Stimulated activated CD8-positive, alpha-beta memory T cell treated with anti-CD3 and anti-CD28 coated beads, Interleukin-4, amount 100 ng/mL, for 48 hours (primary cell): ENCODE results near the gene TMEM51.

Experiments
- DNase-seq: peaks from one replicate; pipeline ENCODE4 v3.0.0-alpha.2; 2020

TMEM51 gene

DNA sequence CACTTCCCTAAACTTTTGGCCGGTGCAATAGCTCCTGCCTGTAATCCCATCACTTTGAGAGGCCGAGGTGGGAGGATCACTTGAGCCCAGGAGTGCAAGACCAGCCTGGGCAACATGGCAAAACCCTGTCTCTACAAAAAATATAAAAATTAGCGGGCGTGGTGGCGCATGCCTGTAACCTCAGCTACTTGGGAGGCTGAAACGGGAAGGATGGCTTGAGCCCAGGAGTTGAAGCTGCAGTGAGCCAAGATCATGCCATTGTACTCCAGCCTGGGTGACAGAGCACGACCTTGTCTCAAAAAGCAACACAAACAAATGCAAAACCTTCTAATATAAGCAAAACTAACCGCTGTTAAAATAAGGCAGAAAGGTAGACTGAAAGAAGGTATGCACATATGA is 25.9 kb downstream of the TMEM51 start:
- no peak for DNase-seq

DNA sequence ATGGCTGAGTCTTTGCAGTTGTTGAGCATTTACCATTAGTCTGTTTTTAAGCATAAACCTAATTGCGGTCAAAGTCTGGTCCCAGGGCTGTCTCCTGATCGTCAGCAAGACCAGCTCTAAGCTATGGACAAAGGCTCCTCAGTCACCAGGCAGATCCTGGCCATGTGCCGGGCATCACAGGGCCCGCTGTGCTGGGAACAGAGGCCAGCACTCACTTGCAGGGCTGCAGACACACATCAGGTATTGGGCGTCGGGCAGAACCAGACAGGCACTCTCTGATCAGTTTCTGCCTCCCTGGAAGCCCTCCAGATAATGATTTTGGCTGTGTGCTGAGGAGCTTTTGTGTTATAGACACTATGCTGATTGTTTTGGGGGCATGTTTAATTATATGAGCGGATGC is 26.6 kb downstream of the TMEM51 start:
- DNase-seq, result no peak

DNA sequence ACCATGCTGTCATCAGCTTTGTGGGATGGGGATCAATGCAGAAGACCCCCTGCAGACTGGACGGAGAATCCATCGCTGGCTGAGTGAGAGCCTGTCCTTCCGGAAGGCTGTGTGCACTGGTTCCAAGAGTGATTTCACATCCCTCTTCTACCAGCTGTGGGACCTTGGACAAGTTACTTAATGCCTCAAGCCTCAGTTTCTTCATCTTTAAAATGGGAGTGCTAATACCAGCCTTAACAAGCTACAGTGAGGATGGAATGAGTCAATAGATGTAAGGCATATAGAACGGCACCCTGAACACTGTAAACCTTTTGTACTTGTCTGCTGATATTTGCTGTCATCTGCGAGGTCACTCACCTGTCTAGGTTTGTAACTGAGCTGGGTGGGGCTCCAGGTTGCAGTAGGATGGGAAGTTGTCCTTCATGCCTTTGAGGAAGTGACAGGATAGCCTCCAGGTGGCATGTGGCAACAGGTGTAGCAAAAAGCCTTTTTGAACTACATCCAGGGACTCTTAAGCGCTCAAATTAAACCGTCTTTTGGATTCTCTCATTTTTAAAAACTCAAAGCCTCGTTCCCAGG is 27.5 kb downstream of the TMEM51 start:
- no peak for DNase-seq

DNA sequence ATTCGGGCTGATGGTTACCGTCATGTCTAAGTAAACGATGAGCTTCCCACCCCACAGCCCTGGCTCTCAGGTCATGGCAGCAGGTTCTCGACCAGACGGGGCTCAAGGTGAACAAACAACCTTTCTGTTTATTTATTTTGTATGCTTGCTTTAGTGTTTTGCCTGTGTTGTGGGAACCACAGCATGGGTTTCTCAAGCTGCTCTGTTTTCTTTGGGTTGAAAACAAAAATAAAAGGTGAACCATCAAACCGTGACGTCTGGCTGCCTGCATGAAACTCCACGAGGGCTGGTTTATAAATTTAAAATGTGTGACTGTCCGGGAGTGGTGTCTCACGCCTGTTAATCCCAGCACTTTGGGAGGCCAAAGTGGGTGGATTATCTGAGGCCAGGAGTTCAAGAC is 28.0 kb downstream of the TMEM51 start:
- DNase-seq, result no peak

DNA sequence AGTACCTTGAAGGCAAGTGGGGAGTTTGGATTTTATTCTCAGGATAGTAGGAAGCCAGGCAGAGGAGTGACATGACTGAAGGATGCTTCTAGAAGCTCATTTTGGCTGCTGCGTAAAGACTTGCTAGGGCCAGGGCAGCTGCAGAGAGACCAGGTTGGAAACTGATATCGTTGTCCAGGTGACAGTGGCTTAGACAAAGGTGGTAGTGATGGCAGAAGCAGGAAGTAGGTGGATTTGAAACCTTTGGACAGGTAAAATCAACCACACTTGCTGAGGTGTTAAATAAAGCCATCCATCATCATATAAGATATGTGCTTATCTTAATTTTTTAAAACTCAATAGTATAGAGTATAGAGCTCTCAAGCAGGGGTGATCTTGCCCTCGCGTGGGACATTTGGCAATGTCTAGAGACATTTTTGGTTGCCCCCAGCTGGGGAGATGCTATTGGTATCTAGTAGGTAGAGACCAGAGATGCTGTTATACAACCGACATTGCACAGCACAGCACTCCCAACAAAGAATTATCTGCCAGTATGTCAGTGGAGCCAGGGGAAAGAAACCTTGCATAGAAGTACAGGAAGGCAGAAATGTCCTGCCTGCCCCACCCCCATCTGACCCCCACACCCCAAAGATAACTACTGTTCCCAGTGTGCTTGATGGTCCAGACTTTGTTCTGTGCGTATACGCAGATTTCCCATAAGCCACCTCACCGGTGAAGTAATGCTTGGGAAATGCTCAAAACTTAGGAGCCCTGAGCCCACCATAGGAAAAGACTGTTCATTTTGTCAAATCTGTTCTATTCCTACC is 31.1 kb downstream of the TMEM51 start:
- DNase-seq, result no peak

DNA sequence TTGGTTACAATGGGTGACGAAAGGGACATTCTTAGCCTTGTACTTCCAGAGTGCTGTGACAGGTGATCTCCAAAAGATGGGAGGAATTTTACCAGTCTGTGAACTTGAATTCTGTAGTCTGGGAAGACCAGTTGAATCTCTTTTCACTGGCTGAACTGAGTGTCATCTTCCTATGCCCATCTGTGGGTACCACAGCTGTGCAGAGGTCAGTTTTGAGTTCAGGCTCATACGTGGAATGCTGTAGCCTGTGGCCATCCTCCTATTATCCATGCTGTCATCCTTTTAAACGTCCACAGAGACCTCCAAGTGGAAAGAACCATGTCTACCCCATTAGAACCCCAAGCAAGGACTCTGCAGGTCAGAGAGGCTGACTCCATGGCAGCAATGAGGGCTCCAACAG is 32.1 kb downstream of the TMEM51 start:
- DNase-seq, result no peak

DNA sequence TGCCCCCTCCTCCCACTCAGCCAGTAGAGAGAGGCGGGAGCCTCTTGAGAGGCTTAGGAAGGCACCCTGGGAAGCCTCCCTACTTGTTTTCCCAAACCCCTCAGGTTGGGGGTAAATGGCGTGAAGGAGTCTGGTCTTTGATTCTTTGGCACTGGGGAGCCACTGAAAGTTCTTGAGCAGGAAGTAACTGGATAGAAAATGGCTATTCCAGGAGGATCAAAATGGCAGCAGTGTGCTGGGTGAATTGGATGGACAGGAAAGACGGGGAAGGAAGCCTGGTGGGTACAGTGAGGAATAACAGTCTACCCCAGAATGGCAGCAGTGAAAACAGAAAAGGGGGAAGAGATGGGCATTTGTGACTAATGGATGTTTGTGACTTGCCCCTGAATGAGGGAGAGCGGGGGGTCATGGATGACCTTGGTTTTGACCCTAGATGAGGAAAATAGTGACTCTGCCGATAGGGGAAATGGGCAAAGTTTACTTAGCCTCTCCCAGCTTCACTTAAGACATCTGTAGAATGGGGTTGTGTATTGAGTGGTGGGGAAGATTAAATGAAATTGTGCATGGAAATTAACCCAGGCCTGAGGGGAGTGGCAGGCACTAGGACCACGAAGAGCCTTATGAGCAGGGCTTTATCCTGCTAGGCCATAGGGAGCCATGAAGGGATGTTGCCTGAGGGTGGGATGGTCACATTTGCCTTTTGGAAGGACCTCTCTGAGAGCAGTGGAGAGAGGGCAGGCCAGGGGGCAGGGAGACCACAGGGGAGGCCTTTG is 32.7 kb downstream of the TMEM51 start:
- no peak for DNase-seq

DNA sequence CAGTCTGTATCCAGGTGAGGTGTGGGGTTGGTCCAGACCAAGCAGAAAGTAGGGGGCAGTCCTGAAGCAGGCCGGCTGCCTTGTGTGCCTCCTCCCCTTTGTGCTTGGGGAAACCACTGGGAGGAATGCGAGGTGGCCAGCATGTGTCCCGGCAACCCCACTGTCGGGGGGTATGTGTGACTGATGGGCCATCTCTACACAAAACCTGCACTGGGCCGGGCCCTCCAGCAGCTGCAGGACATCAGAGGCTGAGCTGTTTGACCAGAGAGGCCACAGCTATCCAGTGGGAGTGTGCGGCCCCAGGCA is 33.3 kb downstream of the TMEM51 start:
- DNase-seq, result no peak

DNA sequence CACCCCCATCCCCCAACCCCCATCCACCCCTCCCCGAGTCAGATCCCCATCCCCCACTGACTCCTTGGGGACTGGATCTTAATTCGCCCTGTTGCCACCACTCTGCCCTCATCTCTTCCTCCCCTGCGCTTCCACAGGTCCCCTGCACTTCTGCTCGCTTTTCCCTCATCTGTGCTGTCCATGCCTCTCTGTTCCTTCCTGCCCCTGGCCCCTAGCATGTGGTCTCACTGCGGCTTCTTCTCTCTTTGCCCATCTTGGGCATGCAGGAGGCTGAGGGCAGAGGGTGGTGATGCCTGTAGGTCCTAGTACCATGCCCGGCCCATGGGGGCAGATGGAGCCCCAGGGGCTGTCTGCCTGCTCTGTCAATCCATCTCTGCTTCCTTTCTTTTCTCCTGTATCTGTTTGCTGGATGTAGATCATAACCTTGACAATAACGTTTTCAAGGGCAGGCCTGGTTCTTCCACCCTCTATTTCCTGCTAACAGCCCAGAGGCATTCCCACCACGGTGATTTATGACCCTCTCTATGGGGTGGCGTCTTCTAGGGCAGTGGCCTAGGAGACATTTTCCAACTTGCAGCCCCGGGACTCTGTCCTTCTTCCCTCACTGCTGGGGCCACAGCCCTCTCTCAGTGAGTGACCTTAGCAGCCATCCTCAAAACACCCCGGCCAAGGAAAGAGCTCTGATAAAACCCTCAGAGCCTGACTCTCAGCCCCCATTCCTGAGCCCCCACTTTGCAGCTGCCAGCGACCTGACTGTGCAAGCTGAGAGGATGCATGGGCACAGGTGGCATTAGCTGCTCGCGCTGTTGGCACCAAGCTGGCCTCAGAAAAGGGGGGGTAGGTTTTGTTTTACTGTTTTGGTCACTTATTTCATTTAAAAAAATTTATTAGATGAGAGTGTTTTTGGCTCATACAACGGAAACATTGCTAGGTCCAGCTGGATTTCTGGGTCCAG is 33.9 kb downstream of the TMEM51 start:
- DNase-seq, result no peak

DNA sequence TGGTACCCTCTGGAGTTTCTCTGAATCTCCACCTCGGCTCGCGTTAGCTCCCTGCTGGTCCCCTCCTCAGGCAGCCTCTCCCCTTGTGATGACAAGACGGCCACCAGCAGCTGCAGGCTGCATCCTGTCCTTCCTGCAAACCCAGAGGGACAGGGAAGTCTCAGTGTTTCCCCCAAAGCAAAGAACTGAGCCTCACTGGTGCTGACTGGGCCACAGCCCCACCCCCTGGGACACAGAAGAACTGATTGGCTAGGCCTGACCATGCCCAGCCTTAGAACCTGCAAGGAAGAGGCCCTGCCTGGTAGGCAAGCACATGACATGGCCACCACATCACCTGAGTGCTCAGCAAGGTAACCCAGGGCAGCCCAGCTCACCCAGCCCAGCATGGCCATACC is 34.6 kb downstream of the TMEM51 start:
- no peak for DNase-seq

DNA sequence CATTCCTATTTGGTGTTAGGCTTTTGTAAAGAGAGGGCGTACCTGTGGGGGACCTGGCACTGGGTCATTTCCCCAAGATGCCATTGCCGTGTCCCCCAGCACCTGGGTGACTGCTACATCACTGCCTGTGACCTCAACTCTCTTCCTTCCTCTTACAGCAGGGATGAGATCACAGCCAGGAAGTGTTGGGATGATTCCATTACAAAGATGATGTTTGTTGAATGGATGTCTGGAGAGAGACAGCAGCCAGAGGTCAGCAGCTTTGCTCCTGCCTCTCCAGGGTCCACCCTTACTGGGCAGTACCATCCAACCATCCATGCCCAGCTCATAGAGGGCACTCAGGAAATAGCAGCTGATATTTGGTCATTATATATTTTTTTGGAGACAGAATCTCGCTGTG is 35.1 kb downstream of the TMEM51 start:
- no peak for DNase-seq

DNA sequence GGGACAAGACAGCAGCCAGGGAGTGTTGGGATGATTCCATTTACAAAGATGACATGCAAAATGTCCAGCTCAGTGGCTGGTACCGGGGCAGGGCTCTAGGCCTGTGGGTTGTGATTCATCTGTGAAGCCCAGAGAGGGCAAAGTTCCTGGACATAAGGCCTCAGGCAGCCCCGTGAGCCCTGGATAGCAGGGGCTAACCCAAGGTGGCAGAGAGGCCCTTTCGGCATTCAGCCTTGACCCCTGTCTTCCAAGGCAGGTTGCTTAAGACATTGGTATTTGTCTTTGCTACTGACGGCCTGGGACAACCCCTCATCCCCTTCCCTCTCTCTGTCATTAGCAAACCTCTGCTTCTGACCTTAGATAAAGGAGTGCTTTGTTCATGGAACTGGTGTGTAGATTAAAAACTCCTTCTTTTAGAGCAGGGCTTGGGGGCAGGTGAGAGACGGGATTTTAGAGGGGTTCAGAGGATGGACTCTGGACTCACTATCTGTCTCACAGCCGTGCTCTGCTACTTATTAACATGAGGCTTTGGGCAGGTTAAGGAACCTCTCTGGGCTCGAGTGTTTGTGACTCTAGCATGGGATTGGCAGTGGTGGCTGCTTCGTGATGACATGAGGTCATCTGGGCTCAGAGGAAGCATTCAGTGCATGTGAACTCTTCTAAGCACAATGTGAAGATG is 36.3 kb downstream of the TMEM51 start:
- DNase-seq, result no peak

DNA sequence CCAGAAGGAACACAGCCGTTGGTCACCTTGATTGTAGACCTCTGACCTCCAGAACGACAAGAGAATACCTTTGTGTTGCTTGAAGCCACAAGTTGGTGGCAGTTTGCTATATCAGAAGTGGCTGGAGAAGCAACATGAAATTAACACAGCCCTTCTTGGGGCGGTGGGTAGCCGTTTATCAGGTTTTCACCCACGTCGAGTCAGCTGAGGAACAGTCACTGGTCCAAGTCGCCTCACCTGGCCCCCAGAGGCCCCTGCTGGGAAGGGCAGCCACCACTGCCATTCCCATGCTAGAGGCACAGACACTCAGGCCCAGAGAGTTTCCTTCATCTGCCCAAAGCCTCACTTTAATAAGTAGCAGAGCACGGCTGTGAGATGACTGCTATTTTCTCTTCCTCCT is 37.7 kb downstream of the TMEM51 start:
- no peak for DNase-seq

DNA sequence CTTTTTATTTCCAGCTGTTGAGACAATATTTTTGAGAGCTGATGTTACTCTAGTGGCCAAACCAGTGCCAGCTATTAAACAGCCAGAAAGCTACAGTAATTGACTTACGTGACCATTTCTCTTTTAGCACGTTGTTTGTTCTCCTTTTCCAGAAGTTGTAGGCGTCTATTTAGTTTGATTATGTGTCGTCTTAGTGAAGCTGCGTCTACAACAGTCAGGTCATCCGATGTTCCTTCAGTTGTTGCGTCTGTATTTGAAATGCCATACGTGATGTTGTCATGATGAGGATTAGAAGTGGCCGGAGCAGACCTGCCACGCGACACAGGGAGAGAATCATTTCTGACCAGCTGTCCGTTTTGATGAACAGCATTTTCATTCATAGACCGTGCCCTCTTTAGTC is 38.2 kb downstream of the TMEM51 start:
- DNase-seq, result no peak

DNA sequence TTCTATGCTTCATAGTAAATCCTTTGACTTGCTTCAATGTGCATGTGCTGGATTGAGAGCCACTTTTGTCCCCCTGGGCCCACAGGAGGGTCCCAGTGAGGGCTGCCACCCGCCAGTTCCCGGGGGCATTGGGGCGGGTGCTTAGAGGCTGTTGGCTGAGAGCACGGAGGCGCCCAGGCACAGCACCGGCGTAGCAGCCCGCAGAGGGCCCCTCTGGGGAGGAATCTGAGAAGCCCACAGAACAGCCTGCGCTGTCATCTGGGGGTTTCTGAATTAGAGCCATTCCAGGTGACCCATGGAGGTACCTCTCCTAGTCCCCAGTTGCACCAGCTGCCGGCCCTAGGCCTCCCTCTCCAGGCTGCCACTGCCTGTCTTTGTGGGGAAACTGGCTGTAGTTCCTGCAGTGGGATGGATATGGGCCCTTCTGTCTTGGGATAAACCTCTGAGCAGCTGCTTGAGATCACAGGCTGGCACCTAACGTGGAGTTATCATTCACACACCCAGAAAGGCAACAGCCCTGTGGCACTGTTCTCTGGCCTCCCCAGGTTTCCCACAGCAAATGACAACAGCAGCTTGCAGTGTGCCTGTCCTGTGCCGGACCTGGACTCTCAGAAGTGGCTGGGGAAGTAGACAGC is 39.5 kb downstream of the TMEM51 start:
- DNase-seq, result no peak

DNA sequence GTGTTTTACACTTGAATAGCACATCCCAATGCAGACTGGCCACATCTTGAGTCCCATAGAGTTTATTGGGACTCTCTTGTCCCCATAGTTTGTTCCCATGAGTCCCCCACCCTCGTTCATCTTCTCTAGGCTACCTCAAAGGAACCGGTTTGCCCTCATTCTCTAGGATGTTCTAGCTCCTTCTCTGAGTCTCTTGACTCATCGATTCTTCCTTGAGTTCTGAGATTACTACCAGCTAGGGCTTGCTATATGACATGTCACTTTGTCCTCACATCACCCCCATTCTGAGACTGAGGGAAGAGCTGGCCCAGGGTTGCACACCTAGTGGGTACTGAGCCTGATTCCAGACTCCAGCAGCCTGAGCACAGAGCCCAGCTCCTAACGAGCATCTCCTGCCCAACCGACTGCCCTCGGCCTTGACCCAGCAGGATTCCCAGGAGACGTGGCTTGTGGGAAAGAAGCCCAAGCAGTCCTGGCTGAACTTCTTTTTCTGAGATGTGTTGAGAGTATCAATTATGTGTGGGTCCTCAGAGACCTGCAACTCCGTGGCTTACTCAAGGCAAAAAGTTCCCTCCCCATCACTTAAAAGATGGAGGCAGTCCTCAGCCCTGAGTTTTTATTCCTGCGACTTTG is 42.0 kb downstream of the TMEM51 start:
- DNase-seq, result no peak

DNA sequence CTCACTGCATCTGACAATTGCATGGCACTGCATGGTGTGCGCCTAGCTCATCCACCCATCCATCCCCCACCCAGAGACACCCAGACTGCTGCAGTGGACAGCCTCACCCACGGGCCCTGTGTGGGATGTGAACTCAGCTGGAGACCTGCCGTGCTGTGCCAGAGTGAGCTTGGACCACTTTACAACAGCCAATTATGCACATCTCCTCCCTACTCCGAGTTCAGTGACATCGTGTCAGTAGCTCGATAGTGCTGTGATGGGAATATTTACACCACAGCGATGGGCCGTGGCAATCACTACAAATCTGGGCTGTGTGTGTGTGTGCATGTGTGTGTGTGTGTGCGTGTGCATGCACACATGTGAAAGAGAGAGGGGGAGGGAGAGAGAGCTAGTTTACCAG is 42.5 kb downstream of the TMEM51 start:
- DNase-seq, result no peak

DNA sequence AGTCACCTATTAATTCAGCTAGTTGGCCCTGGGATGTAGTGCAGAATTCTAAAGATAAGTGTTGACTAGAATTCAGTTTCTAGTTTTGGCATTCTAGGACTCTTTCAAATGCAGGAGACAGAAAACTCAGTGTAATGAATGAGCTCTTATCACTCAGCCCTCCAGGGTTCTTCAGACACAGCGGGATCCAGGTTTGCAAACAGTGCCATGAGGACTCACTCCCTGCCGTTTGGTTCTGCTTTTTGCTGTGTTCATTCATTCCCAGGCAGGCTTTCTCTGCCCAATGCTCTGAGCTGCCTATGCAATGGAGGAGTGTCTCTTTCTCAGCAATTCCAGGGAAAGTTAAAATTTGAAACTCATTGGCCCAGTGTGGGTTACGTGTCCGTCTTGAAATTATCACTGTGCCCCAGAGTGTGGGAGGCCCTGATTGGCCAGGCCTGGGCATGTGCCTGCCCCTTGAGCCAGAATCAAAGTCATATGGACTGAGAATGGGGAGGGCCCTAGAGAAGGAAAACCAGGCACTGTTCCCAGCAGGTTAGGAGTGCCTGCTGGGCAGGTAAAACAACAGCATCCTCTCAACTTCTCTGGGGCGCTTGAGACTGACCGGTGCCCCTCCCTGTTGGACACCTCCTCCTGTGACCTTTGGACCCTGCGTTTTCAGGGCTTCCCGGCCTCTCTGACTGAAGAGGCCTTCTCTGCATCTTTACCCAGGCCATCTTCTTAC is 43.4 kb downstream of the TMEM51 start:
- DNase-seq, result no peak

DNA sequence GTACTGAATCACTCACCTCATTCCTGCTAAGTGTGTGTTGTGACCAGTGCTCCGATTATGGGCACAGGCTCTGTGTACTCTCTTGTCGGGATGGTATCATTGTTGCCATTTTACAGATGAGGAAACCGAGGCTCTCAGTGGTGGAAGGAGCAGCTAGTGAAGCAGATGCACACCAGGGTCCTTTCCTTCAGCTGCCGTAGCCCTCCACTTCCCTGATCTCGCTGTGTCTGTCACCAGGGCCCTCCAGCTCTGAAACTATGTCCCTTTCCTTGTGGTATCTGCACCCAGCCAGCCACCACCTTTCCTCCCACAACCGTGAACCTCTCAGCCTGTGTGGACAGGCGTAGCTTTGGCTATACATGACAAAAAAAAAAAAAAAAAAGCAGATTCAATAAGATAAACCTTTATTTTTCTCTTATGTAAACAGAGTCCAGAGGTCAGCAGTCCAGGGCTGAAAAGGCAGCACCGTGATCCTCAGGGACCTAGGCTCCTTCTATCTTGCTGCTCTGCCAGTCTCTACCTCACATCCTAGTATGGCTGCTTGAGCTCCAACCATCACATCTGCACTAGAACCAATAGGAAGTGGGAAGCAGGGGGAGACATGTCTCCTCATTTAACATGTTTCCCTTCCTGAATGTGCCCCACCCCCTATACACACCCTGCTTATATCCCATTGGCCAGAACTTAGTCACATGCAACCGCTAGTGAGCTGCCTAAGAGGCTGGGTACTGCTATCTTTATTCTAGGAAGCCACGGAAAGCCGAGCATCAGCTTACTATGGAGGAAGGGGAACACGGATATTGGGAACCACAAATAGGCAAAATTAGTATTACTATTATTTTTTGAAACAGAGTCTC is 44.3 kb downstream of the TMEM51 start:
- DNase-seq, result no peak

DNA sequence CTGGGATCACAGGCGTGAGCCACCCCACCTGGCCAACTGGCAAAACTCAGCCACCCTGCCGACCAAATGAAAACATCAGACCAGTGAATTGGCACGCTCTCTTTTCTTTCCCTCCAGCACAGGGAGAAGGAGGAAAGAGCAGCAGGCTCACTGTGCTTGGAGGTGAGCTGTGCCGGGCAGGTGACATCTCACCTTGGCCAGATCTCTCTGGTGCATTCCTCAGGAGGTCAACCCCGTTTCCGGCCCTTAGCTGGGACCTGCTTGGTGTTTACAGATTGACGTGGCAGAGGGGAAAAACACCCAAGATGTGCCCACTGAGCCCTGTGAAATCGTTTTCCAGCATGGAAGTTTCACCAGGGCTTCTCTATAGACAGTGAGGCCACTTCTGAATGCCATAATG is 45.1 kb downstream of the TMEM51 start:
- no peak for DNase-seq
